Measurements from ENCODE around the gene WDR33. TPM values are rescaled to one million over a fixed set of nuclear protein-coding genes. Genes with fewer than 3 reads are reported as not detected.
"Not testable (repeated sequence)": the region's sequence is repeated elsewhere in the genome, so short reads cannot be mapped to it uniquely, and the experiment has no call there.

The WDR33 gene
- total and polyA plus RNA-seq, 2 of the 13 experiments (the other 11 are each of a cell fraction or from before 2014, with no cell fraction given), result 54.9 to 78.2 TPM

DNA sequence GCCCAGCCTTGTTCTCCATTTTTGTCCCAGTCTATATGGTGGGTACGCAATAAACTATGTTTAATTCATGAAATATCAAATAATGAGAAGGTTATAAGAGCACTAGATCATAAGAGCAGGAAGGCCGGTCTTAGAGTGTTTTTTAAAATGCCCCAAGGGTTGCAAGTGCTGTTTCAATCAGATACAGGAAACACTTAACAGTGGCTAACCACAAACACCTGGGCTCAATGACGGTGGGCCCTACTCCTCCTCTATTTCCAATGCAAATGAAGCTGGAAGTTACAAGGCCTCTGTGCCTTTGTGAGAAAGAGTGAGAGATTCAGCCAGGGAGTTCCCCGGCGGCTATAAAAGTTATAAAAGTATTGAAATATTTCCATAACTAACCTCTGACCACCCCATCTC lies 18.9 kb upstream of the WDR33 start:
- 73% methylated on average over 5 of the region's 5 CpGs for WGBS (ENCODE audit: low lambda C conversion rate)

DNA sequence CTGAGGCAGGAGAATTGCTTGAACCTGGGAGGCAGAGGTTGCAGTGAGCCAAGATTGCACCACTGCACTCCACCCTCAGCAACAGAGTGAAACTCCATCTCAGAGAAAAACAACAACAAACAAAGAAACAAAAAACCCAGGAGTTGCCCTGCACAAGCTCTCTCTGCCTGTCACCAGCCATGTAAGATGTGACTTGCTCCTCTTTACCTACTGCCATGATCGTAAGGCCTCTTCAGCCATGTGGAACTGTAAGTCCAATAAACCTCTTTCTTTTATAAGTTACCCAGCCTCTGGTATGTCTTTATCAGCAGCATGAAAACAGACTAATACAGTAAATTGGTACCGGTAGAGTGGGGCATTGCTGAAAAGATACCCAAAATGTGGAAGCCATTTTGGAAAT lies 15.7 kb upstream of the WDR33 start:
- ATAC-seq; DNase-seq (ENCODE audit: low spot score); H3K27me3 ChIP-seq (ENCODE audit: control insufficient read depth in 1 of 2, insufficient read depth in 2 of 2, low read length in 2 of 2); H4K20me1 ChIP-seq (ENCODE audit: insufficient read depth, low read length); H3K79me2 ChIP-seq (ENCODE audit: insufficient read depth, low read length); H3K36me3 ChIP-seq (replicated peaks in 1 of 2; ENCODE audit: control insufficient read depth in 1 of 2, insufficient read depth in 2 of 2, low read length in 2 of 2); in situ Hi-C loops (cut with HindIII; ENCODE audit: extremely low pct_ligation_motif_present, low pct_unique_long_range_greater_than_20kb); H3K4me1 ChIP-seq (ENCODE audit: insufficient read depth, low read length); CTCF ChIA-PET (ENCODE audit: low intra/inter-chr PET ratio, low total read pairs); H3K9ac ChIP-seq (ENCODE audit: insufficient read depth, low read depth, low read length); H3K9me3 ChIP-seq (ENCODE audit: low read length); FAIRE-seq; H2AFZ ChIP-seq (ENCODE audit: low read length); H3K27ac ChIP-seq (ENCODE audit: extremely low read length, insufficient read depth, low read length); BruUV-seq (replicated peaks); H3K4me2 ChIP-seq (ENCODE audit: low read depth, low read length); POLR2A ChIA-PET; H3K4me3 ChIP-seq (replicated peaks in 1 of 3; ENCODE audit: insufficient read depth in 1 of 3, low read depth in 2 of 3, low read length in 3 of 3): not testable (repeated sequence)
- intact Hi-C loops (cut with micrococcal nuclease; ENCODE audit: unreplicated experiment), result loop anchor here (10.0 kb wide), 1 partner anchor 232 kb away; no protein-coding TSS in a partner anchor
- WGBS (ENCODE audit: low lambda C conversion rate), result 92% methylated on average over 2 of the region's 2 CpGs
- peak; percentile 79 for TF ChIP-seq ZNF431 (CRISPR knock-in tag; IDR thresholded peaks at IDR 0.05; ENCODE audit: borderline replicate concordance, low read depth)

More for the DNA sequence above, 18.9 kb upstream of the WDR33 start:
- Histone ChIP-seq H3K9ac (ENCODE audit: insufficient read depth, low read depth, low read length) (no peak overlapping the region), H3K27ac (ENCODE audit: extremely low read length, insufficient read depth, low read length) (no peak overlapping the region), H3K79me2 (ENCODE audit: insufficient read depth, low read length) (no peaks in the 10 kb centered on the region), H3K4me1 (ENCODE audit: insufficient read depth, low read length) (no peaks in the 10 kb centered on the region), H4K20me1 (ENCODE audit: insufficient read depth, low read length) (no peaks in the 10 kb centered on the region), H3K36me3 (replicated peaks in 1 of 2; ENCODE audit: control insufficient read depth in 1 of 2, insufficient read depth in 2 of 2, low read length in 2 of 2) (no peaks in the 10 kb centered on the region), H3K9me3 (ENCODE audit: low read length) (peaks cover 5% of the 10 kb centered on the region), H2AFZ (ENCODE audit: low read length) (no peak overlapping the region), H3K27me3 (ENCODE audit: control insufficient read depth in 1 of 2, insufficient read depth in 2 of 2, low read length in 2 of 2) (0 out of 5 replicates have a peak, but pooled peaks cover 0 to 4% of the 10 kb centered on the region in 2 experiments), H3K4me3 (replicated peaks in 1 of 3; ENCODE audit: insufficient read depth in 1 of 3, low read depth in 2 of 3, low read length in 3 of 3) (no peak overlapping the region), H3K4me2 (ENCODE audit: low read depth, low read length) (no peak overlapping the region)
- TF ChIP-seq ZNF792 (CRISPR knock-in tag; IDR thresholded peaks at IDR 0.05), result no peak
- no peak for TF ChIP-seq PRMT3 (CRISPR knock-in tag; IDR thresholded peaks at IDR 0.05; ENCODE audit: borderline replicate concordance, low read depth)
- TF ChIP-seq ZNF709 (CRISPR knock-in tag; IDR thresholded peaks at IDR 0.05), result no peak
- no peak for TF ChIP-seq SIN3B (IDR thresholded peaks at IDR 0.05; ENCODE audit: low read length)
- TF ChIP-seq ATF7 (IDR thresholded peaks at IDR 0.05), result no peak
- TF ChIP-seq ATF7 (CRISPR knock-in tag; IDR thresholded peaks at IDR 0.05), result no peak
- TF ChIP-seq, protein P1, sequence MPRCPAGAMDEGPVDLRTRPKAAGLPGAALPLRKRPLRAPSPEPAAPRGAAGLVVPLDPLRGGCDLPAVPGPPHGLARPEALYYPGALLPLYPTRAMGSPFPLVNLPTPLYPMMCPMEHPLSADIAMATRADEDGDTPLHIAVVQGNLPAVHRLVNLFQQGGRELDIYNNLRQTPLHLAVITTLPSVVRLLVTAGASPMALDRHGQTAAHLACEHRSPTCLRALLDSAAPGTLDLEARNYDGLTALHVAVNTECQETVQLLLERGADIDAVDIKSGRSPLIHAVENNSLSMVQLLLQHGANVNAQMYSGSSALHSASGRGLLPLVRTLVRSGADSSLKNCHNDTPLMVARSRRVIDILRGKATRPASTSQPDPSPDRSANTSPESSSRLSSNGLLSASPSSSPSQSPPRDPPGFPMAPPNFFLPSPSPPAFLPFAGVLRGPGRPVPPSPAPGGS (CRISPR knock-in tag; IDR thresholded peaks at IDR 0.05), result no peak
- TF ChIP-seq HOXA3 (CRISPR knock-in tag; IDR thresholded peaks at IDR 0.05), result no peak
- TF ChIP-seq ZFP36 (IDR thresholded peaks at IDR 0.05; ENCODE audit: borderline replicate concordance, low read depth, low read length, partially characterized antibody), result no peak
- TF ChIP-seq TARDBP (CRISPR knock-in tag; IDR thresholded peaks at IDR 0.05), result no peak
- TF ChIP-seq ZNF350 (CRISPR knock-in tag; IDR thresholded peaks at IDR 0.05; ENCODE audit: borderline replicate concordance, low read depth), result no peak
- BruUV-seq (replicated peaks), result no TSS peak
- in situ Hi-C loops (cut with HindIII; ENCODE audit: extremely low pct_ligation_motif_present, low pct_unique_long_range_greater_than_20kb) (no loop called here), intact Hi-C loops (cut with micrococcal nuclease; ENCODE audit: unreplicated experiment) (loop anchor here (10.0 kb wide), 1 partner anchor 235 kb away; no protein-coding TSS in a partner anchor)
- ChIA-PET POLR2A (interaction anchor here (1.3 kb wide), 1 partner anchor 19 kb away, joined by 4 read pairs; the partner anchor contains the start of gene WDR33), CTCF (ENCODE audit: low intra/inter-chr PET ratio, low total read pairs) (no interaction called here)
- no peak for FAIRE-seq
- DNase-seq (ENCODE audit: low spot score), result no peak
- ATAC-seq, result no peak
